HepG2 (cell line): Measurements from ENCODE around the gene SMOC1. TPM values are rescaled to one million over a fixed set of nuclear protein-coding genes. Genes with fewer than 3 reads are reported as not detected.

ENCODE experiments used
- ADNP ChIP-seq: sonication (generic); formaldehyde crosslinking; IDR thresholded peaks from 2 replicates; pipeline ENCODE4 v1.4.0; 2020; ENCODE audit warnings: missing genetic modification reagents
- ASH2L ChIP-seq: fragments of 300-600, 200-600 bp; sonication (generic); IDR thresholded peaks from 2 replicates; pipeline ENCODE4 v1.7.0; 2017; ENCODE audit warnings: low read depth, mild to moderate bottlenecking, moderate library complexity, mixed read lengths, low read length; ENCODE audit not compliant: insufficient read length
- ATAD3A ChIP-seq: sonication (generic); formaldehyde crosslinking; IDR thresholded peaks from 2 replicates; pipeline ENCODE4 v1.4.0; 2020; ENCODE audit warnings: missing genetic modification reagents
- BORCS8-MEF2B ChIP-seq: sonication (generic); formaldehyde crosslinking; IDR thresholded peaks from 2 replicates; pipeline ENCODE4 v1.8.0; 2022; ENCODE audit warnings: mild to moderate bottlenecking, missing genetic modification reagents
- CEBPB ChIP-seq: IDR thresholded peaks from 2 replicates; pipeline ENCODE4 v1.6.1; 2011; ENCODE audit warnings: low read depth, low read length, improper control_type of control experiment, borderline replicate concordance
- FOXP1 ChIP-seq, 2 experiments: fragments of 450-650 bp in 1 of 2; IDR thresholded peaks; 2 replicates each; pipeline ENCODE4 v1.6.1; 2017 to 2018; ENCODE audit warnings: antibody characterized with exemption in 1 of 2
- IRF1 ChIP-seq: sonication (generic); formaldehyde crosslinking; IDR thresholded peaks from 2 replicates; pipeline ENCODE4 v1.4.0; 2020; ENCODE audit warnings: low read depth, mild to moderate bottlenecking, missing genetic modification reagents
- MIXL1 ChIP-seq: IDR thresholded peaks from 2 replicates; pipeline ENCODE4 v1.6.1; 2016
- RBM22 ChIP-seq: fragments of 200-400 bp; formaldehyde crosslinking; optimal IDR thresholded peaks from 2 replicates; pipeline ENCODE3; 2017; ENCODE audit warnings: mild to moderate bottlenecking, low read length, moderate library complexity
- RCOR2 ChIP-seq: IDR thresholded peaks from 2 replicates; pipeline ENCODE4 v1.6.1; 2016; ENCODE audit warnings: missing biosample characterization, missing genetic modification reagents
- SALL2 ChIP-seq: sonication (generic); formaldehyde crosslinking; IDR thresholded peaks from 2 replicates; pipeline ENCODE4 v1.8.1; 2023; ENCODE audit warnings: mild to moderate bottlenecking, missing genetic modification reagents, inconsistent platforms
- SUZ12 ChIP-seq: fragments of 150-350 bp; IDR thresholded peaks from 2 replicates; pipeline ENCODE4 v1.6.1; 2014; ENCODE audit warnings: low read depth, low read length
- TAF1 ChIP-seq: sonication (generic); formaldehyde crosslinking; IDR thresholded peaks from 2 replicates; pipeline ENCODE4 v1.4.0; 2020; ENCODE audit warnings: missing genetic modification reagents
- TCF7 ChIP-seq: sonication (generic); IDR thresholded peaks from 2 replicates; pipeline ENCODE4 v1.6.1; 2016; ENCODE audit warnings: antibody characterized with exemption, low read depth
- TERF1 ChIP-seq: sonication (generic); formaldehyde crosslinking; IDR thresholded peaks from 2 replicates; pipeline ENCODE4 v1.8.0; 2022; ENCODE audit warnings: mild to moderate bottlenecking, missing genetic modification reagents, moderate library complexity
- TOE1 ChIP-seq: sonication (generic); formaldehyde crosslinking; IDR thresholded peaks from 2 replicates; pipeline ENCODE4 v1.4.0; 2020; ENCODE audit warnings: mild to moderate bottlenecking, missing genetic modification reagents
- ZBTB21 ChIP-seq: sonication (generic); formaldehyde crosslinking; IDR thresholded peaks from 2 replicates; pipeline ENCODE4 v1.4.0; 2020; ENCODE audit warnings: missing genetic modification reagents
- ZBTB3 ChIP-seq: sonication (generic); formaldehyde crosslinking; IDR thresholded peaks from 2 replicates; pipeline ENCODE4 v1.4.0; 2020; ENCODE audit warnings: low read depth, mild to moderate bottlenecking, moderate library complexity, missing genetic modification reagents, borderline replicate concordance
- ZFX ChIP-seq: sonication (generic); formaldehyde crosslinking; IDR thresholded peaks from 2 replicates; pipeline ENCODE4 v1.4.0; 2020; ENCODE audit warnings: mild to moderate bottlenecking, low read depth, missing genetic modification reagents, moderate library complexity
- ZFY ChIP-seq: sonication (generic); formaldehyde crosslinking; IDR thresholded peaks from 2 replicates; pipeline ENCODE4 v1.4.0; 2020; ENCODE audit warnings: missing genetic modification reagents
- ZNF234 ChIP-seq: sonication (generic); formaldehyde crosslinking; conservative IDR thresholded peaks from 2 replicates; pipeline ENCODE4 v1.5.1; 2020; ENCODE audit warnings: mild to moderate bottlenecking, missing genetic modification reagents
- ZNF30 ChIP-seq: sonication (generic); formaldehyde crosslinking; IDR thresholded peaks from 2 replicates; pipeline ENCODE4 v1.5.0; 2020; ENCODE audit warnings: mild to moderate bottlenecking, missing genetic modification reagents
- ZNF513 ChIP-seq: sonication (generic); formaldehyde crosslinking; conservative IDR thresholded peaks from 2 replicates; pipeline ENCODE4 v1.5.0; 2020; ENCODE audit warnings: missing genetic modification reagents
- ZNF550 ChIP-seq: sonication (generic); formaldehyde crosslinking; IDR thresholded peaks from 2 replicates; pipeline ENCODE4 v1.4.0; 2020; ENCODE audit warnings: mild to moderate bottlenecking, missing genetic modification reagents, borderline replicate concordance
- ZNF552 ChIP-seq: sonication (generic); formaldehyde crosslinking; IDR thresholded peaks from 2 replicates; pipeline ENCODE4 v1.9.0; 2022; ENCODE audit warnings: missing genetic modification reagents, mild to moderate bottlenecking, borderline replicate concordance
- ZNF556 ChIP-seq: sonication (generic); formaldehyde crosslinking; IDR thresholded peaks from 2 replicates; pipeline ENCODE4 v1.4.0; 2020; ENCODE audit warnings: mild to moderate bottlenecking, missing genetic modification reagents, borderline replicate concordance
- ZNF639 ChIP-seq: conservative IDR thresholded peaks from 2 replicates; pipeline ENCODE4 v1.6.1; 2018; ENCODE audit warnings: missing genetic modification reagents
- ZNF772 ChIP-seq: sonication (generic); formaldehyde crosslinking; IDR thresholded peaks from 2 replicates; pipeline ENCODE4 v1.5.0; 2020; ENCODE audit warnings: mild to moderate bottlenecking, missing genetic modification reagents
- polyA plus RNA-seq, 8 experiments: library from polyadenylated mRNA; depleted of rRNA in 3 of 8; stranded (reverse) in 7 of 8; unstranded in 1 of 8; fragments of >200 nt; fragmentation: Illumina TruSeq in 4 of 8; extraction: Trizol in 4 of 8; gene quantifications; 2 replicates each; pipeline versions ENCODE4 v1.2.1 to v1.2.3, GENCODE V29; 2011 to 2016; ENCODE audit warnings: low read depth in 4 of 8, missing spikeins in 1 of 8, mixed read lengths in 1 of 8; ENCODE audit not compliant: insufficient read depth in 1 of 8
- total RNA-seq, 5 experiments: library from RNA; depleted of rRNA; stranded (reverse); fragments of >200 nt; fragmentation: Illumina TruSeq; extraction: Trizol; gene quantifications; 2 replicates each; pipeline ENCODE4 v1.2.3, GENCODE V29; 2016; ENCODE audit warnings: low read depth in 1 of 5

Gene SMOC1
- total and polyA plus RNA-seq, 2 of the 13 experiments (the other 11 are each of a cell fraction or from before 2014, with no cell fraction given): 17.8 to 35.6 TPM

GRCh38 chr14:70073924-70074566 lies 194.8 kb downstream of the SMOC1 start (continued):
- no peak for TF ChIP-seq ZNF513 (CRISPR knock-in tag)
- TF ChIP-seq ATAD3A (CRISPR knock-in tag): no peak
- TF ChIP-seq ZBTB21 (CRISPR knock-in tag): no peak
- TF ChIP-seq ADNP: no peak
- no peak for TF ChIP-seq TOE1 (CRISPR knock-in tag)
- TF ChIP-seq BORCS8-MEF2B (CRISPR knock-in tag): 0 out of 2 replicates have a peak, but pooled peaks have one; percentile 44
- TF ChIP-seq CEBPB: peak; percentile 99
- no peak for TF ChIP-seq TAF1 (CRISPR knock-in tag)
- TF ChIP-seq ASH2L: no peak
- TF ChIP-seq SALL2: no peak
- TF ChIP-seq ZNF552 (CRISPR knock-in tag): no peak
- TF ChIP-seq SUZ12: no peak
- no peak for TF ChIP-seq ZBTB3
- TF ChIP-seq ZFY (CRISPR knock-in tag): no peak
- TF ChIP-seq ZFX (CRISPR knock-in tag): peak; percentile 19; the same call in 1 of the 2 replicates
- TF ChIP-seq ZNF550 (CRISPR knock-in tag): no peak
- TF ChIP-seq ZNF234 (CRISPR knock-in tag): no peak
- TF ChIP-seq FOXP1 (IDR thresholded peaks at IDR 0.05): no peak
- TF ChIP-seq FOXP1 (CRISPR knock-in tag; IDR thresholded peaks at IDR 0.05): no peak
- no peak for TF ChIP-seq TERF1 (CRISPR knock-in tag)
- TF ChIP-seq ZNF30: no peak
- no peak for TF ChIP-seq ZNF639
- 0 out of 2 replicates have a peak, but pooled peaks have one; percentile 50 for TF ChIP-seq MIXL1 (CRISPR knock-in tag)
- no peak for TF ChIP-seq TCF7
- no peak for TF ChIP-seq ZNF556 (CRISPR knock-in tag)
- no peak for TF ChIP-seq IRF1 (CRISPR knock-in tag)
- no peak for TF ChIP-seq RBM22
- TF ChIP-seq ZNF772 (CRISPR knock-in tag): no peak
- 0 out of 2 replicates have a peak, but pooled peaks have one; percentile 37 for TF ChIP-seq RCOR2 (CRISPR knock-in tag)
